NCI-H1930 (cell line): ENCODE data around the gene NEK1.

Experiments used
- DNase-seq, 2 experiments: peaks; one replicate each; lab custom pipeline; 2025; lab: John Stamatoyannopoulos, UW

Gene NEK1, protein sequence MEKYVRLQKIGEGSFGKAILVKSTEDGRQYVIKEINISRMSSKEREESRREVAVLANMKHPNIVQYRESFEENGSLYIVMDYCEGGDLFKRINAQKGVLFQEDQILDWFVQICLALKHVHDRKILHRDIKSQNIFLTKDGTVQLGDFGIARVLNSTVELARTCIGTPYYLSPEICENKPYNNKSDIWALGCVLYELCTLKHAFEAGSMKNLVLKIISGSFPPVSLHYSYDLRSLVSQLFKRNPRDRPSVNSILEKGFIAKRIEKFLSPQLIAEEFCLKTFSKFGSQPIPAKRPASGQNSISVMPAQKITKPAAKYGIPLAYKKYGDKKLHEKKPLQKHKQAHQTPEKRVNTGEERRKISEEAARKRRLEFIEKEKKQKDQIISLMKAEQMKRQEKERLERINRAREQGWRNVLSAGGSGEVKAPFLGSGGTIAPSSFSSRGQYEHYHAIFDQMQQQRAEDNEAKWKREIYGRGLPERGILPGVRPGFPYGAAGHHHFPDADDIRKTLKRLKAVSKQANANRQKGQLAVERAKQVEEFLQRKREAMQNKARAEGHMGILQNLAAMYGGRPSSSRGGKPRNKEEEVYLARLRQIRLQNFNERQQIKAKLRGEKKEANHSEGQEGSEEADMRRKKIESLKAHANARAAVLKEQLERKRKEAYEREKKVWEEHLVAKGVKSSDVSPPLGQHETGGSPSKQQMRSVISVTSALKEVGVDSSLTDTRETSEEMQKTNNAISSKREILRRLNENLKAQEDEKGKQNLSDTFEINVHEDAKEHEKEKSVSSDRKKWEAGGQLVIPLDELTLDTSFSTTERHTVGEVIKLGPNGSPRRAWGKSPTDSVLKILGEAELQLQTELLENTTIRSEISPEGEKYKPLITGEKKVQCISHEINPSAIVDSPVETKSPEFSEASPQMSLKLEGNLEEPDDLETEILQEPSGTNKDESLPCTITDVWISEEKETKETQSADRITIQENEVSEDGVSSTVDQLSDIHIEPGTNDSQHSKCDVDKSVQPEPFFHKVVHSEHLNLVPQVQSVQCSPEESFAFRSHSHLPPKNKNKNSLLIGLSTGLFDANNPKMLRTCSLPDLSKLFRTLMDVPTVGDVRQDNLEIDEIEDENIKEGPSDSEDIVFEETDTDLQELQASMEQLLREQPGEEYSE (N-terminal part only)

DNA sequence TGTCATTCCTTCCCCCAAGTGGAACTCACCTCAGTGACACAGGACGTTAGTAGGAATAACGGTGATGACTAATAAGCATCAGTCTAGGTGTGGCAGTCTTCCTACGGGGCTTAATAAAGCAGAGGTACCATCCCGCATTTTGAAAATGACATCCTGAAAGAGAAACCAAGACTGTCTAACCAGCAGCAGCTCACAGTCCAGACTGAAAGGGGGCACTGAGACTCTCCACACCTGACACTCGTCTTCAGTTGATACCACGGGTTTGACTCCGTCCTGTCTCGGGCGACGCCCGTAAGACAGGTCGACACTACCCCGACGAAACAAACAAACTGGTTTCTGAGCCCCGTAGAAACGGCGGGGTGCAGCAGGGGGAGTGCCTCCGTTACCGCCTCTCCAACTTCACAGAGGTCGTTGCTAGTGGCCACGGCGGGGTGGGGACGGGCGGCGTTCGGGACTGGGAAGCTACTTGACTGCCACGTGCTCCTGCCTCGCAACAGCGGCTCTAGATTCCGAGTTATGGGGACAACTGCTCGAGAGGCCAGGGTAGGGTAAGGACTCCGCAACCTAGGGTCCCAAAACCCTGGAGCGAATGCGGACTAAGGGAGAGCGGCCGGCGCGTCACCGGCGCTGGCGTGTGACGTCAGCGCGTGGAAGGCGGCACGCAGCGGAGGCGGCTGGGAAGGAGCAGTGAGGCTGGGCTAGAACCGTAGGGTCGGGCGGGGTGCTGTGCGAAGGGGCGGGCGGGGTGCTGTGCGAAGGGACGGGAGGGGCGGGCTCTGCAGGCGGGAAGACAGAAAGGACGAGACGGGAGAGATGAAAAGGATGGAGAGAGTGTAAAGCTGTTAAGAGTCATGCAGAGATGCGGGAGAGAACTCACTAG is at the start of gene NEK1:
Gene NEK1 (minus strand): TSS at position 593 of the 880 bp plus-strand sequence. CDS start 9,953 bp downstream, outside the sequence.
- DNase-seq, result peak; percentile 74 to 83

DNA sequence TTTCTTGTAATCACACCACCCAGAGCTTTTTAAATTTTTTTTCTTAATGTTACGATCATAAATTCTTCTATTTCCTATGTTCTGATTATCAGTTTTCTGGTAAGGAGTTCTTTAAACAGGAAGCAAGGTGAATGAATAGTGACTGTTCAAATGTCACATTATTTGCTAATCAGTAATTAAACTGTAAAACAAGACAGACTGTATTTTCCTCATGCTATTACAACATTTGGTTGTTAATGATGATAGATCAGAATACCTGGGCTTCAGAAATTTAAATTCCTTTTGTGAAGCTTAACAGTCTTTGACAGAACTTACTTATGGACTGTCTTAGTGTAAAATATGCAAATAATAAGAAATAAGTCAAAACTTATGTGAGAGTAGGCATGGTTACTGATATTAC is 49.4 kb upstream of the NEK1 start:
- no peak for DNase-seq

DNA sequence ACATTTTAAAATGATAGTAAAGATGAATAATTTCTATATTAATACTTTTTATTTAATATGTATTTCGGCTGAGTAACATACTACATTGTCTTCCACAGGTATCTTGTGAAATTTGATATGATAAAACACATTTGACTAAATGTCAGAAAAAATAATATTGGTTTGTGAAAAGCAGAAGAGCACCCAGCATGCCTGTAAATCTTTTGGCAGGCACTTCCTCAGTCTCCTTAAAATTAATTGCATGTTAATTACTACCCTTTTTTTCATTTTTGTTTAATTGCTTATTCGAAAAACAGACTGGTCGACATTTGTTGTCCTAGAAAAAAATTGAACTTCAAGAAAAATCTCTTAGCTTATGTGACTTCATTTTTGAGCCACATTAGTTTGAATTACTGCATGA is 48.5 kb upstream of the NEK1 start:
- DNase-seq, result no peak

DNA sequence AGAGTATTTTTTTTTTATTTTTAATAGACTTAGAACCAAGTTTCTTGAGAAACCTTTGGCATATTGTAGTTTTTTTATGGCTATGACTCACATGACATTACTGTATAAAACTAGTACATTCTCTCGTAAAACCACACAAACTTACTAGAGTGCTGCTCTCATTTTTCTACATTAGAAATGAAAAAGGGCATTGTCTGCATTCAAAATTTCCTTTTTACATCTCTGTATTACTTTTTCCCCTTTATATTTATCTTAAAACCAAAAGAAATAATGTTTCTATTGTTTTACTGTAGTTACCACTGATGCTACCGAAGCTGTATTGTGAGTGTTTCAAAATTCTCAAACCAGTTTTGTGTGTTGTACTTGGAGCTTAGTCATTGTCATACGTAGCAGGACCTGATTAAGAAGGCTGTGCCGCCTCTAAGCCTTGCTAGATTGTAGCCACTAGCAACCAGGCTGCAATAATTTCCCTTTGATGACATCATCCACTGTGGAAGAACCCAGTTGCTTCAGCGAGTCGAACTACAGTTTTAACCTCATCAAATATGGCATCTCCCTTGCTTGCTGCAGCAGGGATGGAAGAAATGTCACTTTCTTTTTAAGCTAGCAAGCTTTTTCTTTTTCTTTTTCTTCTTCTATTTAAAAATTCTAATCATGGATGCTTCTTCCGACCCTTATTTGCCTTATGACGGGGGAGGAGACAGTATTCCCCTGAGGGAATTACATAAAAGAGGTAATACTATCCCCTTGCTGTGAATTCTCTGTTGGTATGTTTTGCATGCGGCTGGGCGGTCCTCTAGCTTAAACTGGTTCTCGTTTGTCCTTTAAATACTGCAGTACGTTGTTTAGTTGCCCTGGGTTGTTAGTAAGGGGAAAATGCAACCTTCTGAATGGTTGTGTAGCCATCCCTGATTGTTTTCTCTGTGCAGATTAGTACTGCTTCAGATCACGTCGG is 47.6 kb upstream of the NEK1 start:
- peak; percentile 84 to 85 for DNase-seq

DNA sequence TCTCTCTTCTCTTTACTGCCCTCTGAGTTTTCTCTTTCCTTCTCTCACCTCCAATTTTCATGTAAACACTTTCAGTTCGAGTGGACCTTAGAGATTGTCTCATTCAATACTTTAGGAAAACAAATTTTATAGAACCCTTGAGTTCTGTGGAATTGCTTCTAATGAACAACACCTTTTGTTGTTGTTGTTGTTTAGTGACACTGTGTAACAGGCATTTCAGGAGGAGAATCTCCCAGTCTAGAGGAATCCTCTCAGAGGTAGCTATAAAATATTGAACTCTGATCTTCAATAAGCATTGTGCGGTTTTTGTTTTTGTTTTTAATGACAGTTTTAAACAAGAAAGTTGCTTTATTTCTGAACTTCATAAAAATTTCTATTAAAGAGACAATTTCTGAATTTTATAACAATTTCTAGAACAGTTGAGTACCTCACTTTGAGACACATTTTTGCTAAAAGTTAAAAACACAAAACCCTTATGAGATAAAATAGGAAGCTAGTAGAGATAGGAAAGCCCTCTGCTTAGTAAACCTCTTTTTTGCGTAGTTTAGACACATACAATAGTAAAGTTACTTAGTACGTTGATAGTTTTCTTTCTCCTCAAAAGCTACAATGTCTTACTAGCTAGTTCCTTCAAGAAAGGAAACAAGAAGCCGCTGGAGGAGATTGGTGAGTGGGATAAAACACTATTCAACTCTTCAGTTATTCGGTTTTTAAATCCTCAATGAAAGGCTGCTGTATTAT is 46.8 kb upstream of the NEK1 start:
- no peak for DNase-seq

DNA sequence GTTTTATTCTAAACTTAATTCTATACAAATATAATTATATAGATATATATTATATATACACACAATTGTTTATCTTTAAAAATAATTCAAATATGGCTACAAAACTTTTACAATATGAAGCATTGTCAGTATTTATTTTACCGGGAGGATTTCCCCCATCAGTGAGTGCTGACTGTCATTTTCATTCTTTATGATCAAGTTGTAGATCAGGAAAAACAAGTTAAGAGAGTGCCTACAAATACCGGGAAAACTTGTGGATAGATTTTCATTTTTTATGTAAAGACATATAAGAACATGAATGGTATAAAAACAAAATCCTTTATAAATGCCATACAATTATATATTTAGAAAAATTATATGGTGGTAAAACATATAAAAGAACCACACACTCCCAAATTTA is 45.8 kb upstream of the NEK1 start:
- DNase-seq, result no peak

DNA sequence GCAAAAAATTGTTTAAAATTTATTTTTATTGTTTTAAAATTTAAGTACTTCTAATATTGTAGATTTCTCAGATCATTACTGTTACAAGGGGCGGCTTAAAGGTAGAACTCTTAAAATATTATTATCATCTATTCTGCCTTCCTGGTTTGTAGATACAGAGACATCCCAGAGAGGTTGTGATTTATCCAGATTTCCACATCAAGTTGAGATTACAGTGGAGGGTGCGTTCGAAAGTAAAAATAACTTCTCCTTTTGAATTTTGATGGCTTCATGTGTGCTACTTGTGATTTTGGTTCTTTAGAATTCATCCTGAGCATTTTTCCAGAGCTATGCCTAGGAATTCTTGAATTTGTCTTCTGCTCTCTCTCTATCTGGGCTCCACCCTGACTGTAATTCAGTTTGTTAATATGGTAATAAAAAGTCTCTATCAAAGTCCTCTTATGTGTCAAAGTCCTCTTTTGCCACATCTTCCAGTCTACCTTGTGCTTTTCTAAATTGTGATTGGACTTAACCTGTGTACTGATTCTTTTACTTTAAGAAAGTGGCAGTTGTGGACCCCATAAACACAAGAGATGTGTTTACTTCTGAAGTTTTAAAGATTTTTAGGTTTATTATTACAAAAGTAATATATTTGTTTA is 45.2 kb upstream of the NEK1 start:
- DNase-seq, result no peak

DNA sequence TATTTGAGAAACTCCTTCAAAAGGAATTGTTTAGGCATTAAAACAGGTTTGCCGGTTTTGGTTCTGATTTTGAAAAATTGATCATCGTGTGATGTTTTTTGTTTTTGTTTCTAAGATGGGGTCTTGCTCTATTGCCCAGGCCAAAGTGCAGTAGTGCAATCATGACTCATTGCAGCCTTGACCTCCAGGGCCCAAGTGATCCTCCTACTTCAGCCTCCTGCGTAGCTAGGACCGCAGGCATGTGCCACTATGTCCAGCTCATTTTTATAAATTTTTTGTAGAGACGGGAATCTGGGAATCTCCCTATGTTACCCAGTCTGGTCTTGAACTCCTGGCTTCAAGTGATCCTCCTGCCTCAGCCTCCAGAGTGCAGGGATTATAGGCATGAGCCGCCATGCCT is 43.0 kb upstream of the NEK1 start:
- no peak for DNase-seq

DNA sequence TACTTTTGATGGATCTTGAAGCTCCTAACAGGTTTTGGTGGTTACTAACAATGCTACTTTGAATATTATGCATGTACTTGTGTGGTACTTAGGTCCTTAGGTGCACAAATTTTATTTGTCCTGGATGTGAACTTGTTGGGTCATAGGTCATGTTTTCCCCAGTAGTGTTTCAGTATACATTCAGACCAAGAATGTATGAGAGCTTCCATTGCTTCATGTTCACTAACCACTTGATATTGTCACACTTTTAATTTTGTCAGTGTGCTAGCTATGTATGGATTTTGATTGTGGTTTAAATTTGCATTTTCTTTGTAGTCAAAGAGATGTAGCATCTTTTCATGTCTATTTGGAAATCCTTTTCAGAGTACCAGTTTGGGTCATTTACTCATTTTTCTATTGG is 40.2 kb upstream of the NEK1 start:
- no peak for DNase-seq

DNA sequence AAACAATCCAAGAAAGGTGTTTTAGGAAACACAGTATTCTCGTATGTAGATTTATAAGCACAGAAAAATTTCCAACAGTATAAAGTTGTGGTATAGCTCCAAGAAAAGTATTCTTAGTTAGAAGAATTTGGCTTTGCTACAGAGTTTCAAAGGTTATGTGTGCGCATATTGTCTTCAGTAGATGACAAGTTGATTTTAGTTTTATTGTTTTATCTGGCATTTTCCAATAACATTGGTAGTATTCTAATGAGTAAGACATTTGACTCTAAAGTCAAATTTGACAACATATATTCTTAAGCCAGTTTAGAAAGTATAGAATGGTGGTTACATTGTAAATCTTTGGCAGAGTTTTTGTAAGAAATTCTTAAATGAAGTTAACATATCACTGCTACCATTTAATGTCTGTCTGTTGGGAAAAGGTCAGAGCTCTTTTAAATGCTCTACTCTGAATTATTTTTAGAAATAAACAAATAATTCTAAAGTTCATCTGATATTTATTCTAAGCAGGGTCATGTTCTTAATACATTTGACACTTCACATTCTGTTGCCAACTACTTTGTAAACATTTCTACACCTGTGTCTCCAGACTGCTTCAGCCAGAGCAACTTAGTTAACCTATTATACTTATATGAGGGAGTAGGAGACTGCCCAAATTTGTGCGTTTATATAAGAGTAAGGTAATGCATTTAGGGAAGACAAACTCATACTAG is 38.0 kb upstream of the NEK1 start:
- no peak for DNase-seq

DNA sequence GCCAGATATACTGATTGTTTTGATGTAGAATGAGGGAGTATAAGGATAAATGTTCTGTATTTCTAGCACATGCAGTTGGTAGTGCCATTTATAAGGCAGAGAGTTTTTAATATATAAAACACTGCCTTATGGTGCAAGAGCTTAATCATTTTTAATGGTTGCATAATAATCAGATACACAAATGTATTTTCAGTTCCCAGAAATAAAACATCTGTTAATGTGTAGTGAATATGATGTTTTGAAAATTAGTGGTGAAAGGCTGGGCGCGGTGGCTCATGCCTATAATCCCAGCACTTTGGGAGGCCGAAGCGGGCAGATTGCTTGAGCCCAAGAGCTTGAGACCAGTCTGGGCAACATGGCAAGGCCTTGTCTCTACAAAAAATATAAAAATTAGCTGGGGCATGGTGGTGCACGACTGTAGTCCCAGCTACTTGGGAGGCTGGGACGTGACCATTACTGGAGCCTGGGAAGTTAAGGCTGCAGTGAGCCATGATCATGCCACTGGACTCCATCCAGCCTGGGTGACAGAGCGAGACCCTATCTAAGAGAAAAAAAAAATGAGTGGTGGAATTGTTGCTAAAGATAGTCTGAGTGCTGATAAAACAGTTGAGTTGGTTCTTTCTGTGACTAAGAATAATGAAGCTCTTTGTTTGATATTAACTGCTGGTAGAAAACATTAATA is 37.3 kb upstream of the NEK1 start:
- DNase-seq, result no peak

DNA sequence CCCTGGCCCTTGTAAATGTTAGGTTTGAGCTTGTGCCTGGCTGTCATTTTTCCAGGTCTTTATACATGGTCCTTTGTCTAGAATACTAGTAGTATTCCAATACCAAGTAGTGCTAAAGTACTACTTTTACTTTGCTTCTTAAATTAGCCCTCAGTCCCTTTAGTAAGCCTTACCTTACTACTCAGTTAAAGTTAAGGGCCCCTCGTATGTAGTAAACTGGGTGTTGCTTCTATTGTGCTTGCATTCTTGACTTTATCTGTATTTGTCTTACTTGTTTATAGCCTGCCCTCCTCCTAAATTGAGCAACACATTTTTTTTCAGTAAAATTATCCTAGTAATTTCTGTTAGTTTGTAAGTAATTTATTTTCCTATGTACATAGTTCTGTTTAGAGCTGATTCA is 33.2 kb upstream of the NEK1 start:
- DNase-seq, result no peak

DNA sequence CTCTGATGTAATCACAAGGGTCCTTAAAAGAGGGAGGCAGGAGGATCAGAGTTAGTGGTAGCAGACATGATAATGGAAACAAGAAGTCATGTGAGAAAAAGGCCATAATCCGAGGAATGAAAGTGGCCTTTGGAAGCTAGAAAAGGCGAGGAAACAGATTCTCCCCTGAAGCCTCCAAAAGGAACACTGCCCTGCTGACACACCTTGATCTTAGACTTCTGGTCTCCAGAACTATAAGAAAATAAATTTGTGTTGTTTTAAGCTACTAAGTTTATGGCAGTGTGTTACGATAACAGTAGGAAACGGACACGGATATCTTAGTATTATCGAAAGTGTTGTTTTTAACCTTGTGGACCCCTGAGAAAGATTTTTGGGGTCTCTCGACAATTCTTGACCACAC is 32.4 kb upstream of the NEK1 start:
- no peak for DNase-seq

DNA sequence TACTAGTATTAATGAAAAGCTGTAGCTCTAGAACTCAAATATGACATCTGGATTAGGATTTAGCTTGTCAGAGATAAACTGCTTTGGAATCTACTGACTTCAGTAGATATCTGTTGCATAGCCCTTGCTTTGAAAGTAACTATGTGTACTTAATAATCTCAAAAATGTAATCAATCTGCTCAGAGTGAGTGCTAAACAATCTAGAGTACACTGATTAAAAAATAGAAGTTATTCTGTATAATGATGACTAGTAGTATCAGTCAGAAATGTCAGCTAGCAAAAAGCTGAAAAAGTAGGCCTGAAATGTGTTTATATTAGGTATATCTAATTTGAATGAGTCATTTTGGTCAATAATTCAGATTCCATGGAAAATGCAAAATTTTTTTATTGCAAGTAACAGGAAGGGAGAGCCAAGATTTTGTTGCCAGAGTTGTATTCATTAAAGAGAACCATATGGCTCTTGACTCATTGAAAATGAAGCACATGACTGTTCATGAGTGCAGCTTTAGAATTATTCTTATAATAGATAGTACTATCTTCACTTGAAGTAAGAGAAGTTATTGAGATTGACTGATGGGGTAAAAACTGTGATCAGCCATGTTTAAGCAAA is 28.0 kb upstream of the NEK1 start:
- no peak for DNase-seq

DNA sequence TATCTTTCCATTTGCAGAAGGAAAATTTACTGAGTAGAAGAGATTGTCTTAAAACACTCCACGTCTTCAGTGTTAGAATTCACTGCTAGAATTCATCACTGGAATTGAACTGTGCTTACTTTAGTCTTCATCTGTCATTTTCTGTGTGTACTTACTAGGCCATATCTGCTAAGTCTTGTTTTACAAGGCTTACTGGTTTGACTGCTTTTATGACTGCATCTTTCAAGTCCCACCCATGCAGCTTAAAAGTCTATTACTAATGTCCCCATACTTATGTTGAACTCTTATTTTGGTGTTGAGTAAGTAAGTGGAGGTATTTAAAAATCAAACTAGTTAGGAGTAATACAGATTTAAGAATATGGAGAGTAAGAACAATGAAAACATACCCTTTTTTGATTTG is 22.6 kb upstream of the NEK1 start:
- no peak for DNase-seq

DNA sequence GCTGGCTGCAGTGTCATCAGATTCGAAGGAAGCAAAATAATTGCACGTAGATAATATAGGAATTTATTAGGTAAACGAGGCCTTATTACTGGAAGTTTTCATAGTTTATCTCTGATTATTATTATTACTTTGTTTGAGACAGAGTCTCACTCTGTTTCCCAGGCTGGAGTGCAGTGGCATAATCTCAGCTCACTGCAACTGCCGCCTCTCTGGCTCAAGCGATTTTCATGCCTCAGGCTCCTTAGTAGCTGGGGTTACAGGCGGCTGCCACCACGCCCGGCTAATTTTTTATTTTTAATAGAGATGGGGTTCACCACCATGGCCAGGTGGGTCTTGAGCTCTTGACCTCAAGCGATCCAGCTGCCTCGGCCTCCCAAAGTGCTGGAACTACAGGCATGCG is 20.5 kb upstream of the NEK1 start:
- no peak for DNase-seq

DNA sequence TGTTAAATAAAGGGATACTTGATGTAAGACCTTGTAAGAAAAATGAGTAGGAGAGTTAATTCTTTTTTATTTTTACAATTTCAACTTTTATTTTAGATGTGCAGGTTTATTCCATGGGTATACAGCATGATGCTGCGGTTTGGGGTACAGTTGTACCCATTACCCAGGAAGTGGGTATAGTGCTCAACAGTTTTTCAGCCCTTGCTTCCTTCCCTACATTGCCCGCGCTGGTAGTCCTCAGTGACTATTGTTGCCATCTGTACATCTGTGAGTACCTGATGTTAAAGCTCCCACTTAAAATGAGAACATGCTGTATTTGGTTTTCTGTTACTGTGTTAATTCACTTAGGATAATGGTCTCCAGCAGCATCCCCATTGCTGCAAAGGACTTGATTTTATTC is 17.7 kb upstream of the NEK1 start:
- no peak for DNase-seq

DNA sequence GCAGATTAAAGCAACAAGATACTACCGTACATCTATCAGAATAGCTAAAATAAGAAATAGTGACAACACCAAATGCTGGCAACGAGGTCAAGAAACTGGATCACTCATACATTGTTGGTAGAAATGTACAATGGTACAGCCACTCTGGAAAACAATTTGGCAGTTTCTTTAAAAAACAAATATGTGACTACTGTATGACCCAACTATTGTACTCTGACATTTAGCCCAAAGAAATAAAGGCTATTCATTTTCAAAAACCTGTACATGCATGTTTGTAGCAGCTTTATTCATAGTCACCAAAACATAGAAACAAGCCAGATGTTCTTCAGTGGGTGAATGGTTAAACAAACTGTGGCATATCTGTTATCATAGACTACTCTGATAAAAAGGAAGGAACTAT is 16.2 kb upstream of the NEK1 start:
- no peak for DNase-seq
